Choroid plexus epithelial cell (primary cell): ENCODE measurements around the gene PRKAB2.

ENCODE experiments used
- DNase-seq: peaks from one replicate; pipeline ENCODE4 v3.0.0-alpha.2; 2010; ENCODE audit warnings: low read depth
- H3K4me3 ChIP-seq: 2 replicates; pipeline ENCODE4 v1.5.1; 2011; ENCODE audit warnings: low read depth, mild to moderate bottlenecking, control low read depth, low read length, moderate library complexity
- CTCF ChIP-seq: conservative IDR thresholded peaks from 2 replicates; pipeline ENCODE4 v1.5.1; 2011; ENCODE audit warnings: low read depth, mild to moderate bottlenecking, control low read depth, inconsistent platforms, low read length, moderate library complexity

Gene PRKAB2

GRCh38 chr1:147172168-147173016 lies at the start of gene PRKAB2:
Gene PRKAB2, minus strand, starts transcription at chr1:147172470. Its CDS starts 326 bp downstream, at chr1:147172144.
- peak; percentile 75 for TF ChIP-seq CTCF
- H3K4me3 ChIP-seq: peak within 1 kb of the TSS; percentile 96
- peak; percentile 98 for DNase-seq

GRCh38 chr1:147218606-147219005 lies 46.3 kb upstream of the PRKAB2 start:
- no peak for DNase-seq
- H3K4me3 ChIP-seq: no peak overlapping the region
- TF ChIP-seq CTCF: no peak

GRCh38 chr1:147217141-147217540 lies 44.9 kb upstream of the PRKAB2 start:
- TF ChIP-seq CTCF: no peak
- no peak for DNase-seq

GRCh38 chr1:147216124-147216523 lies 43.9 kb upstream of the PRKAB2 start:
- TF ChIP-seq CTCF: no peak
- H3K4me3 ChIP-seq: no peak overlapping the region
- no peak for DNase-seq

More at GRCh38 chr1:147217141-147217540, 44.9 kb upstream of the PRKAB2 start:
- H3K4me3 ChIP-seq: no peak overlapping the region

- no peak for TF ChIP-seq CTCF
- DNase-seq: no peak
- no peak overlapping the region for H3K4me3 ChIP-seq
Measured at GRCh38 chr1:147215540-147215916, 43.3 kb upstream of the PRKAB2 start.

- TF ChIP-seq CTCF: no peak
- H3K4me3 ChIP-seq: no peak overlapping the region
- DNase-seq: peak; percentile 37
Measured at GRCh38 chr1:147214842-147215539, 42.7 kb upstream of the PRKAB2 start.
